GM21619 (cell line): ENCODE data around the gene U2AF1L4.
A peak's percentile ranks its signal among the peaks of the same experiment; 100 is the strongest.
"Not testable (repeated sequence)": the region's sequence is repeated elsewhere in the genome, so short reads cannot be mapped to it uniquely, and the experiment has no call there.

Experiments
- ATAC-seq: cut with Tn5 transposase; IDR thresholded peaks from one replicate; pipeline ENCODE4 v1.9.1; 2021; ENCODE audit not compliant: unreplicated experiment

The U2AF1L4 gene

GRCh38 chr19:35727956-35728706 lies 17.1 kb downstream of the U2AF1L4 start:
- ATAC-seq, result no peak

- no peak for ATAC-seq
These were observed 17.9 kb downstream of the U2AF1L4 start for GRCh38 chr19:35727053-35727955.

GRCh38 chr19:35725216-35725861 lies 19.9 kb downstream of the U2AF1L4 start:
- no peak for ATAC-seq

- no peak for ATAC-seq
These were observed 20.7 kb downstream of the U2AF1L4 start for GRCh38 chr19:35724560-35724959.

- ATAC-seq, result not testable (repeated sequence)
These were observed 21.1 kb downstream of the U2AF1L4 start for GRCh38 chr19:35724132-35724531.

GRCh38 chr19:35723671-35724070 lies 21.5 kb downstream of the U2AF1L4 start:
- ATAC-seq, result no peak

GRCh38 chr19:35722897-35723296 lies 22.3 kb downstream of the U2AF1L4 start:
- ATAC-seq, result no peak

GRCh38 chr19:35722461-35722860 lies 22.8 kb downstream of the U2AF1L4 start:
- no peak for ATAC-seq

- no peak for ATAC-seq
These were observed 23.8 kb downstream of the U2AF1L4 start for GRCh38 chr19:35721374-35721773.

GRCh38 chr19:35720648-35721047 lies 24.6 kb downstream of the U2AF1L4 start:
- ATAC-seq, result no peak

- no peak for ATAC-seq
These were observed 25.1 kb downstream of the U2AF1L4 start for GRCh38 chr19:35720163-35720524.

GRCh38 chr19:35719402-35720162 lies 25.6 kb downstream of the U2AF1L4 start:
- no peak for ATAC-seq

- no peak for ATAC-seq
These were observed 26.7 kb downstream of the U2AF1L4 start for GRCh38 chr19:35718345-35719041.

- ATAC-seq, result no peak
These were observed 27.4 kb downstream of the U2AF1L4 start, which contains the start of gene KMT2B for GRCh38 chr19:35717665-35718344. Gene KMT2B (plus strand): TSS chr19:35718003. CDS start chr19:35718019, 16 bp downstream.

- ATAC-seq, result peak; percentile 44
These were observed 28.2 kb downstream of the U2AF1L4 start for GRCh38 chr19:35716801-35717664.

- no peak for ATAC-seq
These were observed 29.0 kb downstream of the U2AF1L4 start for GRCh38 chr19:35715981-35716800.

- ATAC-seq, result no peak
These were observed 29.8 kb downstream of the U2AF1L4 start for GRCh38 chr19:35715355-35715809.
